ENCODE results near the gene DYNC1H1.

Gene DYNC1H1

DNA sequence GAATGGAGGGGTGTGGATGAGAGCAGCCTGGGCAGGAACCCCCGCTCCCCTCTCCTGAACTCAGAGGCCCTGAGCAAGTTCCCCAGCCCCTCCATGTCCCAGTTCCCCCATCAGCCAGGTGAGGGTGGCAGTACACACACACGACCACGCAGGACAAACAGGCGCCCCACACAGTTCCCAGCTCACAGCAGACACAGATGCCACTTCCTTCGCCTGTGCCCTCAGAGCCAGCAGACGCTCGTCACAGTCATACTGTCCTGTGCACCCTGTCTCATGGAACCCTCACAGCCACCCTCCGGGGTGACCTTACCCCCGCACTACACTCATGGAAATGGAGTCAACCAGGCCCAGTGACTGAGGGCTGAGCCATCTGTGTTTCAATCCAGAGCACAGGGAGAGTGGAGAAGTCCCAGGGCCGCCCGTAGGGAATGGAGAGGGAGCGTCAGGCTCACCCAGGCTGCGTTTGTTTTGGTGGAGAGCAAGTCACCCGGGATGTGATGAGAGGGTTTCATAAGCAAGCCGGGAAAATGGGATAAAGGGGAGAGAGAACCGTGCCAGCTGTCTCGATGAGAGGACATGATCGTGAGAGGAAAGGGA, 47.5 kb upstream of the DYNC1H1 start:
- Histone ChIP-seq H3K4me1 (ENCODE audit: control insufficient read depth, insufficient read depth, low read length) (no peaks in the 10 kb centered on the region), H3K27ac (ENCODE audit: extremely low read depth, low read depth, low read length) (no peak overlapping the region), H3K36me3 (ENCODE audit: control insufficient read depth in 2 of 2, insufficient read depth in 1 of 2, low read length in 2 of 2) (peaks cover 10 to 38% of the 10 kb centered on the region in 2 experiments; a peak in 2 of 3 replicates), H3K4me3 (ENCODE audit: low read depth, low read length) (no peak overlapping the region), H3K9me3 (ENCODE audit: control insufficient read depth, insufficient read depth, low read depth, low read length) (no peaks in the 10 kb centered on the region)
- TF ChIP-seq ZNF169 (tag by site-specific recombination; IDR thresholded peaks at IDR 0.05) (no peak), SP3 (tag by site-specific recombination; IDR thresholded peaks at IDR 0.05) (no peak), ZNF48 (tag by site-specific recombination; IDR thresholded peaks at IDR 0.05) (no peak), ZBTB48 (tag by site-specific recombination; IDR thresholded peaks at IDR 0.05) (no peak), ZNF239 (tag by site-specific recombination; IDR thresholded peaks at IDR 0.05) (no peak), ZSCAN16 (tag by site-specific recombination; IDR thresholded peaks at IDR 0.05) (no peak), ZNF114 (tag by site-specific recombination; IDR thresholded peaks at IDR 0.05) (no peak), ZNF416 (tag by site-specific recombination; IDR thresholded peaks at IDR 0.05) (no peak), ZEB2 (tag by site-specific recombination; IDR thresholded peaks at IDR 0.05) (no peak), ZNF404 (tag by site-specific recombination; IDR thresholded peaks at IDR 0.05) (no peak), HOXC10 (CRISPR knock-in tag; IDR thresholded peaks at IDR 0.05) (no peak), ZNF701 (tag by site-specific recombination; IDR thresholded peaks at IDR 0.05) (no peak), SCRT2 (tag by site-specific recombination; IDR thresholded peaks at IDR 0.05) (no peak), ZSCAN23 (tag by site-specific recombination; IDR thresholded peaks at IDR 0.05) (no peak), ZBTB21 (tag by site-specific recombination; IDR thresholded peaks at IDR 0.05) (no peak), ZNF664 (tag by site-specific recombination; IDR thresholded peaks at IDR 0.05) (no peak), GLIS1 (tag by site-specific recombination; IDR thresholded peaks at IDR 0.05) (no peak), ZNF596 (tag by site-specific recombination; IDR thresholded peaks at IDR 0.05) (no peak)
- TF ChIP-seq, protein P1, sequence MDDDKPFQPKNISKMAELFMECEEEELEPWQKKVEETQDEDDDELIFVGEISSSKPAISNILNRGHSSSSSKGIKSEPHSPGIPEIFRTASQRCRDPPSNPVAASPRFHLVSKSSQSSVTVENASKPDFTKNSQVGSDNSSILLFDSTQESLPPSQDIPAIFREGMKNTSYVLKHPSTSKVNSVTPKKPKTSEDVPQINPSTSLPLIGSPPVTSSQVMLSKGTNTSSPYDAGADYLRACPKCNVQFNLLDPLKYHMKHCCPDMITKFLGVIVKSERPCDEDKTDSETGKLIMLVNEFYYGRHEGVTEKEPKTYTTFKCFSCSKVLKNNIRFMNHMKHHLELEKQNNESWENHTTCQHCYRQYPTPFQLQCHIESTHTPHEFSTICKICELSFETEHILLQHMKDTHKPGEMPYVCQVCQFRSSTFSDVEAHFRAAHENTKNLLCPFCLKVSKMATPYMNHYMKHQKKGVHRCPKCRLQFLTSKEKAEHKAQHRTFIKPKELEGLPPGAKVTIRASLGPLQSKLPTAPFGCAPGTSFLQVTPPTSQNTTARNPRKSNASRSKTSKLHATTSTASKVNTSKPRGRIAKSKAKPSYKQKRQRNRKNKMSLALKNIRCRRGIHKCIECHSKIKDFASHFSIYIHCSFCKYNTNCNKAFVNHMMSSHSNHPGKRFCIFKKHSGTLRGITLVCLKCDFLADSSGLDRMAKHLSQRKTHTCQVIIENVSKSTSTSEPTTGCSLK (tag by site-specific recombination; IDR thresholded peaks at IDR 0.05) = no peak
- ChIA-PET POLR2A (no interaction called here), CTCF (no interaction called here)

- peaks cover 10 to 34% of the 10 kb centered on the region in 2 experiments; a peak in 2 of 3 replicates for H3K36me3 ChIP-seq (ENCODE audit: control insufficient read depth in 2 of 2, insufficient read depth in 1 of 2, low read length in 2 of 2)
Measured at GRCh38 chr14:101917413-101918017, 46.9 kb upstream of the DYNC1H1 start.

More at GRCh38 chr14:101917413-101918017, 46.9 kb upstream of the DYNC1H1 start:
- ChIA-PET POLR2A (no interaction called here), CTCF (no interaction called here)
- Histone ChIP-seq H3K9me3 (ENCODE audit: control insufficient read depth, insufficient read depth, low read depth, low read length) (no peaks in the 10 kb centered on the region), H3K4me1 (ENCODE audit: control insufficient read depth, insufficient read depth, low read length) (no peaks in the 10 kb centered on the region), H3K4me3 (ENCODE audit: low read depth, low read length) (no peak overlapping the region), H3K27ac (ENCODE audit: extremely low read depth, low read depth, low read length) (no peak overlapping the region)
- TF ChIP-seq ZNF121 (tag by site-specific recombination; IDR thresholded peaks at IDR 0.05) = no peak
- TF ChIP-seq RBAK (tag by site-specific recombination; IDR thresholded peaks at IDR 0.05) = no peak
- no peak for TF ChIP-seq ZNF518A (tag by site-specific recombination; conservative IDR thresholded peaks at IDR 0.05; ENCODE audit: low read depth)
- 0 out of 2 replicates have a peak, but pooled peaks have one; percentile 29 for TF ChIP-seq EGR2 (tag by site-specific recombination; IDR thresholded peaks at IDR 0.05; ENCODE audit: low read depth)
- TF ChIP-seq ZFHX2 (tag by site-specific recombination; conservative IDR thresholded peaks at IDR 0.05) = 0 out of 2 replicates have a peak, but pooled peaks have one; percentile 23
- no peak for TF ChIP-seq ZNF488 (tag by site-specific recombination; IDR thresholded peaks at IDR 0.05)
- TF ChIP-seq GLIS1 (tag by site-specific recombination; IDR thresholded peaks at IDR 0.05) = peak; percentile 25; the same call in 1 of the 2 replicates
